DND-41 (cell line): Measurements from ENCODE around the gene COL4A6.

Source experiments
- CTCF ChIP-seq: IDR thresholded peaks from 2 replicates; pipeline ENCODE4 v1.5.1; 2012; ENCODE audit warnings: borderline replicate concordance, low read length, moderate library complexity, mild to moderate bottlenecking; ENCODE audit not compliant: poor library complexity, severe bottlenecking; ENCODE audit errors: extremely low read depth
- EZH2 ChIP-seq: IDR thresholded peaks from 3 replicates; pipeline ENCODE4 v1.6.1; 2012; ENCODE audit warnings: borderline replicate concordance, low read depth, mild to moderate bottlenecking, moderate library complexity, low read length, inconsistent platforms; ENCODE audit not compliant: severe bottlenecking

- TF ChIP-seq CTCF (no peak), EZH2 (no peak)
Observed at GRCh38 chrX:108396986-108397385, 41.2 kb downstream of the COL4A6 start.
